Mesenchymal stem cell (in vitro differentiated cells and primary cell): ENCODE results near the gene IPPK.
A peak's percentile ranks its signal among the peaks of the same experiment; 100 is the strongest.

Source experiments
- DNase-seq: peaks from one replicate; pipeline ENCODE4 v3.0.0-alpha.2; 2013
- H2AFZ ChIP-seq: one replicate; pipeline ENCODE4 v1.6.1; 2013; ENCODE audit warnings: low read depth, mild to moderate bottlenecking, control low read depth, inconsistent platforms, low read length, moderate library complexity
- H2AK5ac ChIP-seq: 2 replicates; pipeline ENCODE4 v1.6.1; 2013; ENCODE audit warnings: low read length, moderate library complexity, mild to moderate bottlenecking, inconsistent platforms; ENCODE audit not compliant: severe bottlenecking
- H2BK120ac ChIP-seq: one replicate; pipeline ENCODE4 v1.6.1; 2013; ENCODE audit warnings: low read depth, mild to moderate bottlenecking, inconsistent platforms, low read length, moderate library complexity
- H2BK12ac ChIP-seq, 2 experiments: one replicate each; pipeline ENCODE4 v1.6.1; 2013; ENCODE audit warnings: inconsistent platforms in 2 of 2, low read length in 2 of 2, mild to moderate bottlenecking in 2 of 2, moderate library complexity in 2 of 2, control low read depth in 1 of 2
- H2BK15ac ChIP-seq: one replicate; pipeline ENCODE4 v1.6.1; 2013; ENCODE audit warnings: mild to moderate bottlenecking, low read depth, inconsistent platforms; ENCODE audit not compliant: poor library complexity, severe bottlenecking
- H2BK5ac ChIP-seq: 2 replicates; pipeline ENCODE4 v1.6.1; 2013; ENCODE audit warnings: low read depth, mild to moderate bottlenecking, low read length, control low read depth, inconsistent platforms; ENCODE audit not compliant: poor library complexity, severe bottlenecking
- H3K14ac ChIP-seq, 2 experiments: one replicate each; pipeline ENCODE4 v1.6.1; 2013; ENCODE audit warnings: inconsistent platforms in 2 of 2, low read length in 2 of 2, control low read depth in 1 of 2, mild to moderate bottlenecking in 1 of 2, moderate library complexity in 1 of 2
- H3K18ac ChIP-seq, 2 experiments: one replicate each; pipeline ENCODE4 v1.6.1; 2013; ENCODE audit warnings: inconsistent platforms in 2 of 2, low read length in 2 of 2, control low read depth in 1 of 2, low read depth in 1 of 2, mild to moderate bottlenecking in 1 of 2
- H3K23ac ChIP-seq, 2 experiments: one replicate each; pipeline ENCODE4 v1.6.1; 2013; ENCODE audit warnings: inconsistent platforms in 2 of 2, low read length in 2 of 2, mild to moderate bottlenecking in 2 of 2, moderate library complexity in 2 of 2, control low read depth in 1 of 2
- H3K27ac ChIP-seq: 2 replicates; pipeline ENCODE4 v1.5.1; 2013; ENCODE audit warnings: mild to moderate bottlenecking, moderate library complexity, low read length, control low read depth, inconsistent platforms; ENCODE audit not compliant: poor library complexity, severe bottlenecking
- H3K27me3 ChIP-seq, 2 experiments: 2 replicates each; pipeline versions ENCODE4 v1.6.1 to v1.7.0; 2013; ENCODE audit warnings: low read length in 2 of 2, mild to moderate bottlenecking in 2 of 2, moderate library complexity in 2 of 2, control low read depth in 1 of 2, inconsistent platforms in 1 of 2; ENCODE audit not compliant: control insufficient read depth in 1 of 2, insufficient read depth in 1 of 2
- H3K36me3 ChIP-seq, 2 experiments: 2 replicates each; pipeline versions ENCODE4 v1.6.1 to v1.7.0; 2013; ENCODE audit warnings: low read length in 2 of 2, control low read depth in 1 of 2, inconsistent platforms in 1 of 2, low read depth in 1 of 2, mild to moderate bottlenecking in 1 of 2; ENCODE audit not compliant: insufficient read depth in 2 of 2, control insufficient read depth in 1 of 2
- H3K4ac ChIP-seq, 2 experiments: one replicate each; pipeline ENCODE4 v1.6.1; 2013; ENCODE audit warnings: inconsistent platforms in 2 of 2, low read length in 2 of 2, mild to moderate bottlenecking in 2 of 2, moderate library complexity in 2 of 2, control low read depth in 1 of 2, low read depth in 1 of 2
- H3K4me1 ChIP-seq: 2 replicates; pipeline ENCODE4 v1.6.1; 2013; ENCODE audit warnings: low read depth, low read length, control low read depth; ENCODE audit not compliant: control insufficient read depth, insufficient read depth
- H3K4me2 ChIP-seq: 2 replicates; pipeline ENCODE4 v1.6.1; 2013; ENCODE audit warnings: low read length, mild to moderate bottlenecking, inconsistent platforms; ENCODE audit not compliant: poor library complexity, severe bottlenecking
- H3K4me3 ChIP-seq, 2 experiments: 2 replicates each; pipeline versions ENCODE4 v1.5.1 to v1.7.0; 2013; ENCODE audit warnings: low read length in 2 of 2, mild to moderate bottlenecking in 2 of 2, control low read depth in 1 of 2, low read depth in 1 of 2; ENCODE audit not compliant: insufficient read depth in 1 of 2
- H3K79me1 ChIP-seq: replicated peaks from 2 replicates; pipeline ENCODE4 v1.6.1; 2013; ENCODE audit warnings: mild to moderate bottlenecking, control low read depth, low read length, inconsistent platforms; ENCODE audit not compliant: poor library complexity, severe bottlenecking
- H3K9ac ChIP-seq: 2 replicates; pipeline ENCODE4 v1.7.0; 2013; ENCODE audit warnings: mild to moderate bottlenecking, low read length, moderate library complexity
- H3K9me3 ChIP-seq: 2 replicates; pipeline ENCODE4 v1.7.0; 2013; ENCODE audit warnings: mild to moderate bottlenecking, low read length; ENCODE audit not compliant: control insufficient read depth
- H4K8ac ChIP-seq: one replicate; pipeline ENCODE4 v1.6.1; 2013; ENCODE audit warnings: inconsistent platforms, mild to moderate bottlenecking, low read length, moderate library complexity
- H4K91ac ChIP-seq: one replicate; pipeline ENCODE4 v1.6.1; 2013; ENCODE audit warnings: mild to moderate bottlenecking, low read length, inconsistent platforms
- WGBS: methylation state at CpG from one replicate; pipeline ENCODE4 v1.1.7; 2013; ENCODE audit warnings: mixed read lengths; 5-methylcytosine and 5-hydroxymethylcytosine counted together

IPPK gene

DNA sequence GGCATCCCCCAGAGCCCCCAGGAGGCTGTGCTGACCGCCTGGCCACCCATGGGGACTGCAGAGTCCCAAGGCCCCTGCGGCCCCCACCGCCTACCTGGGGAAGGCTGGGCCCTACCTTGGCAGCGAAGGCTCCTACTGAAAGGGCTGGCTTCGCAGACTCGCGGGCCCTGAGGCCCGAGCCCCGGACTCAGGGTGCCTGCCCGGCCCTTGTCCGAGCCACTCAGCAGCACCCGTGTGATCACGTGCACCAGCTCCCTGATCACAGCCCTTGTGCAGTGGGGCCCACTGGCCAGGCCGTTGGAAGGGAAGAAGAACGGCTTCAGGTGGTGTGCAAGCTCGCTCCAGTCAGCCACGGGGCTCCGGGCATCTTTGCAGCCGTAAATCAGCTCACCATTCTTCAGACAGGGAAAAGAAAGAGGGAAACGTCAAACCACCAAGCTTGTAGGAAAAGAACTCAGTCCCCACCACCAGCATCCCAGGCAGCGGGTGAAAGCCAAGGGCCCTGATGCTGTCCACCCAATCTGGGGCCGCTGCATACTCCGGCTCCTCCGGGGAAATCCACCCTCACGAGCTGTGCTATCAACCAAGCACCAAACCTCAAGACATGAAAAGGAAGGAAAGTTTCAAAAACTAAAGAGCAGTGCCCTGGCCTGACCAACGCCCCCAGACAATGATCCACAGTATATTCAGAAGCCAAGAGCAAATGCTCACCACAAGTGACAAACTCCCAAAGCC lies 31.9 kb downstream of the IPPK start:
- Histone ChIP-seq H2BK5ac (no peak overlapping the region), H3K9me3 (no peaks in the 10 kb centered on the region), H3K27me3 (no peaks in the 10 kb centered on the region), H4K8ac (no peak overlapping the region), H3K18ac (no peak overlapping the region), H3K36me3 (peaks cover 91 to 95% of the 10 kb centered on the region in 2 experiments), H2BK12ac (no peak overlapping the region), H3K23ac (no peak overlapping the region), H2BK120ac (no peak overlapping the region), H3K4me3 (peak overlapping the region in 1 of 2 experiments; percentile 10), H3K9ac (no peak overlapping the region), H3K79me1 (peaks cover 57% of the 10 kb centered on the region), H2AFZ (no peak overlapping the region), H3K4me1 (peaks cover 4% of the 10 kb centered on the region), H2AK5ac (no peak overlapping the region), H2BK15ac (no peak overlapping the region), H4K91ac (no peak overlapping the region), H3K14ac (no peak overlapping the region), H3K4me2 (no peak overlapping the region), H3K27ac (no peak overlapping the region), H3K4ac (no peak overlapping the region)
- WGBS, result 97% methylated on average over 26 of the region's 26 CpGs
- no peak for DNase-seq

DNA sequence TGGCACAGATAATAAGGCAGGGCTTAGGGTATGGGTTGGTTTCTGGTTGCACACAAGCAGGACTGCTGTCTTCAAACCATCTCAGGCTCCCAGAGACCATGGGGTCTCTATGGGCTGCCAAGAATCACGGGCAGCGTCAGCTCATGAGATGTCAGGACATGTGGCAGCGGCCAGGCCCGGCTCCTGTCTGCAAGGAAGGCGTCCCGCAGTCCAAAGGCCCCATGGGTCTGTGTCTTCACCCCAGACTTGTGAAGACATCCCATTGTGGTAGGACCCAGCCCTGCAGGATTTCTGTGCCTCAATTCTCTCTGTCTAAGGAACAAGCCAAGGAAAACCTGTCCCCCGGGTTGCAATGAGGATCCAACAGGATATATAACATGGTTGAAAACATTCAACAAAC lies 32.6 kb downstream of the IPPK start:
- H4K91ac ChIP-seq, result no peak overlapping the region
- H2AFZ ChIP-seq, result no peak overlapping the region
- H2BK120ac ChIP-seq, result no peak overlapping the region
- H3K27ac ChIP-seq, result no peak overlapping the region
- no peak overlapping the region for H3K18ac ChIP-seq
- no peaks in the 10 kb centered on the region for H3K27me3 ChIP-seq
- H3K14ac ChIP-seq, result no peak overlapping the region
- no peak overlapping the region for H3K4me3 ChIP-seq
- H3K23ac ChIP-seq, result no peak overlapping the region
- H3K9me3 ChIP-seq, result no peaks in the 10 kb centered on the region
- no peak overlapping the region for H3K9ac ChIP-seq
- no peak for DNase-seq
- no peak overlapping the region for H2BK12ac ChIP-seq
- no peak overlapping the region for H4K8ac ChIP-seq
- H2BK5ac ChIP-seq, result no peak overlapping the region
- no peak overlapping the region for H3K4me2 ChIP-seq
- H3K4ac ChIP-seq, result no peak overlapping the region
- H2BK15ac ChIP-seq, result no peak overlapping the region
- H3K36me3 ChIP-seq, result peaks cover 88 to 96% of the 10 kb centered on the region in 2 experiments
- no peak overlapping the region for H2AK5ac ChIP-seq
- H3K4me1 ChIP-seq, result peaks cover 4% of the 10 kb centered on the region
- H3K79me1 ChIP-seq, result peaks cover 54% of the 10 kb centered on the region
- 99% methylated on average over 6 of the region's 7 CpGs for WGBS

DNA sequence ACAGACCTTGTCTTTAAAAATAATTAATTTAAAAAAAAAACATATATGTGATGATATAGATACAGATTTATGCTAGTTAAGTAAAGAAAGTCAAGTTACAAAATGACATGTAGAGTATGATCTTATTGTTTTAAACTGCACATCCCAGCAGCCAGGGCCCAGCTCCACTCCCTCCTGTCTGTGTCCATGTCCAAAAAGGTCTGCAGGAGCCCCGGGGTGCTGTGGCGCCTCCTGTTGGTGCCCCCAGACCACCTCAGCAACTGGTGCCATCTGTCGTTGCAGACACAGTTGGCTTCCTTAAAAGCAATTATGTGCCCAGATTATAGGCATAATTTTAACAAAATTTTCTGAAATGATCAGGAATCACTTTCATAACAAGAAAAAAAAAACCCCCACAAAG lies 33.3 kb downstream of the IPPK start:
- 92% methylated on average over 3 of the region's 3 CpGs for WGBS

DNA sequence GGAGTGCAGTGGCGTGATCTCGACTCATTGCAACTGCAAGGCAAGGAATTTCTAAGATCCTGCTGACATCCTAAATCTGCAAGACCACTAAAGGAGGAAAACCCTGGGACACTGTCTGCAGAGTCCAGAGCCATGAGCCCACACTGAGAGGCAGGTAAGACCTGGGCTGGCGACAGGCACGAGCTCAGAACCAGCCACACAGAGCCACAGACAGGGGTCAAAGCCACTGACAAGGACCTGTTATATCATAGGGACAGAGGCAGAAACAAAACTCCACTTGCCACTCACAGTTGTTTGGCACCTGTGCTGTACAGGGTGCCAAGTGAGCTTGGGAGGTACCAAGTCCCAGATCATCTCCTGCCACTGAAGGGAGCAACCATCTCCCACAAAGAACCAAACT lies 34.2 kb downstream of the IPPK start:
- Histone ChIP-seq H2AK5ac (no peak overlapping the region), H2BK12ac (no peak overlapping the region), H3K9ac (no peak overlapping the region), H3K23ac (no peak overlapping the region), H2BK120ac (no peak overlapping the region), H4K8ac (no peak overlapping the region), H2AFZ (no peak overlapping the region), H3K36me3 (peaks cover 84 to 91% of the 10 kb centered on the region in 2 experiments), H4K91ac (no peak overlapping the region), H3K18ac (no peak overlapping the region), H3K27me3 (no peaks in the 10 kb centered on the region), H3K14ac (no peak overlapping the region), H2BK5ac (no peak overlapping the region), H3K9me3 (no peaks in the 10 kb centered on the region), H3K4ac (no peak overlapping the region), H3K27ac (no peak overlapping the region), H3K79me1 (peaks cover 47% of the 10 kb centered on the region), H3K4me2 (no peak overlapping the region), H3K4me1 (peaks cover 4% of the 10 kb centered on the region), H3K4me3 (no peak overlapping the region), H2BK15ac (no peak overlapping the region)
- WGBS, result over 99% methylated on average over 4 of the region's 4 CpGs
- no peak for DNase-seq

More for the DNA sequence above, 33.3 kb downstream of the IPPK start:
- Histone ChIP-seq H3K4me3 (no peak overlapping the region), H3K14ac (no peak overlapping the region), H3K4me1 (peaks cover 4% of the 10 kb centered on the region), H3K9ac (no peak overlapping the region), H2BK120ac (no peak overlapping the region), H2BK15ac (no peak overlapping the region), H3K27me3 (no peaks in the 10 kb centered on the region), H3K4me2 (no peak overlapping the region), H3K18ac (no peak overlapping the region), H3K36me3 (peaks cover 88 to 93% of the 10 kb centered on the region in 2 experiments), H3K23ac (no peak overlapping the region), H4K8ac (no peak overlapping the region), H2AFZ (no peak overlapping the region), H3K27ac (no peak overlapping the region), H3K4ac (no peak overlapping the region), H3K9me3 (no peaks in the 10 kb centered on the region), H3K79me1 (peaks cover 50% of the 10 kb centered on the region), H2BK5ac (no peak overlapping the region), H2AK5ac (no peak overlapping the region), H4K91ac (no peak overlapping the region), H2BK12ac (no peak overlapping the region)
- no peak for DNase-seq
